Keratinocyte (primary cell): ENCODE results near the gene TAPBP.

ENCODE experiments used
- EZH2 ChIP-seq: IDR thresholded peaks from one replicate; pipeline ENCODE4 v1.6.1; 2012; ENCODE audit warnings: inconsistent platforms, mild to moderate bottlenecking, low read length, moderate library complexity
- TF ChIP-seq, protein P1 (sequence below), 3 experiments: IDR thresholded peaks in 1 of 3; conservative IDR thresholded peaks in 1 of 3; optimal IDR thresholded peaks in 1 of 3; 2 replicates in 2 of 3; 3 replicates in 1 of 3; pipeline versions ENCODE3 to v1.5.1; 2011; ENCODE audit warnings: low read length in 3 of 3, mild to moderate bottlenecking in 3 of 3, moderate library complexity in 2 of 3, control low read depth in 1 of 3, inconsistent platforms in 1 of 3; ENCODE audit not compliant: insufficient read depth in 2 of 3; ENCODE audit errors: extremely low read depth in 1 of 3

DNA sequence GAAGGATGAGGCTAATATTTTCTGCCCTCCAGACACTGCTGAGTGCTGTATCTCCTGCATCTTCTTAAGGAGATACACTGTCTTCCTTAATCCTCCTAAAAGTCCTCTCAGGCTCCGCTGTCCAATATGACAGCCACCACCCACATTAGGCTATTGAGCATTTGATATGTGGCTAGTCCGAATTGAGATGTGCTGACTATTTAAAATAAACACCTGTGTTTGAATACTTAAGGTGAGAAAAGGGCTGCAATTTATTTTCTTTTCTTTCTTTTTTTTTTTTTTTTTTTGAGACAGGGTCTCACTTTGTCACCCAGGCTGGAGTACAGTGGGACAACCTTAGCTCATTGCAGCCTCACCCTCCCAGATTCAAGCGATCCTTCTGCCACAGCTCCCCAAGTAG, 12.0 kb downstream of the TAPBP start:
- no peak for TF ChIP-seq EZH2
- TF ChIP-seq, protein P1, sequence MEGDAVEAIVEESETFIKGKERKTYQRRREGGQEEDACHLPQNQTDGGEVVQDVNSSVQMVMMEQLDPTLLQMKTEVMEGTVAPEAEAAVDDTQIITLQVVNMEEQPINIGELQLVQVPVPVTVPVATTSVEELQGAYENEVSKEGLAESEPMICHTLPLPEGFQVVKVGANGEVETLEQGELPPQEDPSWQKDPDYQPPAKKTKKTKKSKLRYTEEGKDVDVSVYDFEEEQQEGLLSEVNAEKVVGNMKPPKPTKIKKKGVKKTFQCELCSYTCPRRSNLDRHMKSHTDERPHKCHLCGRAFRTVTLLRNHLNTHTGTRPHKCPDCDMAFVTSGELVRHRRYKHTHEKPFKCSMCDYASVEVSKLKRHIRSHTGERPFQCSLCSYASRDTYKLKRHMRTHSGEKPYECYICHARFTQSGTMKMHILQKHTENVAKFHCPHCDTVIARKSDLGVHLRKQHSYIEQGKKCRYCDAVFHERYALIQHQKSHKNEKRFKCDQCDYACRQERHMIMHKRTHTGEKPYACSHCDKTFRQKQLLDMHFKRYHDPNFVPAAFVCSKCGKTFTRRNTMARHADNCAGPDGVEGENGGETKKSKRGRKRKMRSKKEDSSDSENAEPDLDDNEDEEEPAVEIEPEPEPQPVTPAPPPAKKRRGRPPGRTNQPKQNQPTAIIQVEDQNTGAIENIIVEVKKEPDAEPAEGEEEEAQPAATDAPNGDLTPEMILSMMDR (optimal IDR thresholded peaks at IDR 0.05 in 1 of 3, IDR thresholded peaks at IDR 0.05 in 1 of 3, conservative IDR thresholded peaks at IDR 0.05 in 1 of 3; ENCODE audit: extremely low read depth in 1 of 3, insufficient read depth in 2 of 3, low read length in 3 of 3), result no peak
